Natural killer cell treated with Interleukin-12 subunit alpha and Interleukin-12 subunit beta and Interleukin-15 and Interleukin-18, amount 100 ng/mL, for 72 hours (primary cell): ENCODE data around the gene ADCY4. TPM values are rescaled to one million over a fixed set of nuclear protein-coding genes. Genes with fewer than 3 reads are reported as not detected.
A peak's percentile ranks its signal among the peaks of the same experiment; 100 is the strongest.
"Not testable (repeated sequence)": the region's sequence is repeated elsewhere in the genome, so short reads cannot be mapped to it uniquely, and the experiment has no call there.

Source experiments
- ATAC-seq, 2 donors: fragments of 150-1000 bp; cut with Tn5 transposase in 1 of 2; sonication (Bioruptor Pico), chemical (Tn5 transposase) in 1 of 2; 2 replicates each; pipeline ENCODE4 v1.10.0; 2021
- DNase-seq: peaks from one replicate; pipeline ENCODE4 v3.0.0; 2022; ENCODE audit warnings: low spot score
- H3K27ac Mint-ChIP-seq, 2 donors: 1 replicate in 1 of 2; 2 replicates in 1 of 2; pipeline ENCODE4 v1.8.0; 2022; ENCODE audit warnings: mixed read lengths in 2 of 2, mild to moderate bottlenecking in 1 of 2, moderate library complexity in 1 of 2
- H3K27me3 Mint-ChIP-seq, 2 donors: 1 replicate in 1 of 2; 2 replicates in 1 of 2; pipeline ENCODE4 v1.8.0; 2022; ENCODE audit warnings: mixed read lengths in 2 of 2
- H3K36me3 Mint-ChIP-seq: one replicate; pipeline ENCODE4 v1.8.0; 2022; ENCODE audit warnings: mixed read lengths
- H3K4me1 Mint-ChIP-seq, 2 donors: 1 replicate in 1 of 2; 2 replicates in 1 of 2; pipeline ENCODE4 v1.8.0; 2022; ENCODE audit warnings: low read depth in 2 of 2, mixed read lengths in 2 of 2, mild to moderate bottlenecking in 1 of 2
- H3K4me3 Mint-ChIP-seq: one replicate; pipeline ENCODE4 v1.8.0; 2022; ENCODE audit warnings: mixed read lengths
- H3K9me3 Mint-ChIP-seq: 2 replicates; pipeline ENCODE4 v1.8.0; 2022; ENCODE audit warnings: mixed read lengths
- total RNA-seq, 2 donors: library from RNA; stranded (reverse); gene quantifications; one replicate each; pipeline ENCODE4 v1.2.3, GENCODE V29; 2022

The ADCY4 gene
- 1 to 10 TPM; 1.0 to 1.9 TPM for total RNA-seq

DNA sequence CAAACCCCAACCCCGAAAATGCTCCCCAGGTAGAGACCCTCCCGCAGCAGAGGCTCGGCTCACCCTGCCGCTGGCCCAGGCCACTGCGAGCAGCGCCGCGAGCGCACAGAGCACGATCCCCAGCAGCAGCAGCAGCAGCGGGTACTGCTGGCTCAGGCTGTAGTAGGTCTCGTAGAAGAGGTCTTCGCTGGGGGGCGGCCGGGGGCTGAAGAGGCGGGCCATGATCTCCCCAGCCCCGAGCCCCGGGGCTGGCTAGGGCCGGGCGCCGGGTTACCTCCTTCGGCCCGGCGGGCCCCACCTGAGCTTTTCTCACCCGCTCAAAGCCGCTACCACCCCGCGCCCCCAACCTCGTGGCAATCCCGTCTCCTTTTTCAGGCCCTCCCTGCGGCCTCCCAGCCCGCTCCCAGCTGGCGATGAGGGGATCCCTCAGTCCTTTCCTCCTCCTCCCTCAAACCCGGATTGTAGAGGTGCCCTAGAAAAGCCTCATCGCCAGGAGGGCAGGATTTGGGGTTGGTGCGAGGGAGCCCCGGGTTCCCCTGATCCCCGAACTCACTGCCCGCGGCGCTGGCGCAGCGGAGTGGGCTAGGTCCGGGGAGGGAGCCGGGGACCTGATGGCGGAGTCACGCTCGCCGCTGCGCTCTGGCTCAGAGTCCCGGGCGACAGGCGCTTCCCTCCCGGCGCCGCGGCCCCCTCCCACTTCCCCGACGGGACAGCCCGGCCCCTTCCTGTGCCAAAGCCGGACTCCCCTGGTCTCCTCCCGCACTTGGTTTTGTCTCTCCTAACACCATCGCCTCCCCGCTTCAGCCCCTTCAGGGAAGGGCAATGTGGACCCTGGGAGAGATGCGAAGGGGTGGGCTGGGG is at the start of gene ADCY4:
TSS of gene ADCY4 (minus strand) at position 641 of the 861 bp plus-strand sequence. CDS start at position 222, 419 bp downstream.
- Mint-ChIP-seq H3K36me3 (peaks cover 6% of the 10 kb centered on the region), H3K27ac (no peak within 1 kb of the TSS), H3K9me3 (no peaks in the 10 kb centered on the region), H3K27me3 (peaks cover 8 to 18% of the 10 kb centered on the region in 2 donors), H3K4me1 (peaks cover 46 to 58% of the 10 kb centered on the region in 2 donors), H3K4me3 (peak within 1 kb of the TSS; percentile 51)
- ATAC-seq, result no peak
- no peak for DNase-seq

DNA sequence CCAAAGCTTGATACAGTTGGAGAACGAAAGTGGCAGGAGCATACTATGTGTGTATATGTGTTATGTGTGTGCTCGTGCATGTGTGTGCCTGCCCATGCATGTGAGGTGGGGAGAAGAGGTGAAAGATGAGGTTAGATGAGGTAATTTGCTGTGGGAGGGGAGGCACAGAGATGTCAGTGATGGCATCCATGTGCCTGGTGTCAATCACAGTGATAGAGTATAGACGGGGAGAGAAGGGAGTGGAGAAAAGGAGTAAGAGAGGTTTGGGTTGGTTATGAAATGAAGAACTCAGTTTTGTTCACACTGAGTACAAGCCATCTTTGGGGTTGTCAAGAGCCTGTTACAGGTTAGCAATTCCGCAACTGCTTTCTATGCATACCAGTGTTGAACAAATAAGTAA is 49.3 kb upstream of the ADCY4 start:
- Mint-ChIP-seq H3K4me1 (no peaks in the 10 kb centered on the region), H3K4me3 (no peak overlapping the region), H3K27ac (no peak overlapping the region), H3K9me3 (no peaks in the 10 kb centered on the region), H3K36me3 (no peaks in the 10 kb centered on the region), H3K27me3 (peaks cover 11 to 40% of the 10 kb centered on the region in 2 donors)
- DNase-seq, result no peak
- no peak for ATAC-seq

DNA sequence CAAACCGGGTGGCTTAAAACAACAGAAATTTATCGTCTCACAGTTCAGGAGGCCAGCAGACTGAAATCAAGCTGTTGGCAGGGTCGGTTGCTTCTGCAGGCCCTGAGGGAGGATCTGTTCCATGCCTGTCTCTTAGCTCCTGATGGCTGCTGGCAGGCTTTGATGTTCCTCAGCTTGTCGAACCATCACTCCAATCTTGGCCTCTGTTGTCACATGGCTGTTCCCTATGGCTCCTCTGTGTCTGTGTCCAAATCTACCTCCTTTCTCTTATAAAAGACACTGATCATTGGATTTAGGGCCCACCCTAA is 47.1 kb upstream of the ADCY4 start:
- ATAC-seq, result no peak
- H3K4me1 Mint-ChIP-seq, result no peaks in the 10 kb centered on the region
- H3K4me3 Mint-ChIP-seq, result no peak overlapping the region
- H3K27me3 Mint-ChIP-seq, result peaks cover 8 to 25% of the 10 kb centered on the region in 2 donors
- no peaks in the 10 kb centered on the region for H3K36me3 Mint-ChIP-seq
- DNase-seq, result no peak
- H3K27ac Mint-ChIP-seq, result no peak overlapping the region
- H3K9me3 Mint-ChIP-seq, result no peaks in the 10 kb centered on the region

DNA sequence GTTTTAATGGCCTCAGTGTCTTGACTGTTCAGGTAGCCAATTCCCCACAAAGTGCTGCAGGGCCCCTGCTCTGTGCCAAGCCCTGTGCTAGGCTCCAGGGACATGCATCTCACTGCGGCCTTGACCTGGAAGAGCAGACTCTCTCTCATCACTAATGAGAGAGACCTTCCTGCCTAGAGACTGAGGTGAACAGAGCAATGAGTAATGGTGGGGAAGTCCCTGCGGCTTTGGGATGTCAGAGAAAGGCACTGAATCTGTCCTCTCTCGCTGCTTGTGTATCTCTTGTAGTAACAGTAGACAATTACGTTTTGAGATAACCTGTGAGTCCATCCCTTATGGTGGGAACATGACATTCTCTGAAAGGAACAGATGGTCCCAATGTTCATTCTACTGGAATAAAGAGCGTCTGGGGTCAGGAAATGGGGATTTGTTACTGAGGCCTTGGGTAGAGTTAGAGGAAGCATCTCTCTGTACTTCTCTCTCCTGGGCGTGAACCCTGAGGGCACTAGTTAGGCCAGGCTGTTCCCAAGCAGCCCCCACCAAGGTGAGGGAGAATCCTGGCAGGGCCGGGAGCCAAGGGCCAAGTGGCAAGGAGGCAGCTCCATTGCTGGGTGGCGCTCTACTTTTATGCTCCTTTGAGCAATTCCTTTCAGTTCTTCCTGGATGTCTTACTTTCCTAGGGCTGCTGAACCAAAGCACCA is 46.6 kb upstream of the ADCY4 start:
- peaks cover 8 to 25% of the 10 kb centered on the region in 2 donors for H3K27me3 Mint-ChIP-seq
- no peaks in the 10 kb centered on the region for H3K36me3 Mint-ChIP-seq
- H3K4me3 Mint-ChIP-seq, result no peak overlapping the region
- ATAC-seq, result peak in 1 of 2 donors; percentile 41
- DNase-seq, result no peak
- no peak overlapping the region for H3K27ac Mint-ChIP-seq
- H3K9me3 Mint-ChIP-seq, result no peaks in the 10 kb centered on the region
- no peaks in the 10 kb centered on the region for H3K4me1 Mint-ChIP-seq

DNA sequence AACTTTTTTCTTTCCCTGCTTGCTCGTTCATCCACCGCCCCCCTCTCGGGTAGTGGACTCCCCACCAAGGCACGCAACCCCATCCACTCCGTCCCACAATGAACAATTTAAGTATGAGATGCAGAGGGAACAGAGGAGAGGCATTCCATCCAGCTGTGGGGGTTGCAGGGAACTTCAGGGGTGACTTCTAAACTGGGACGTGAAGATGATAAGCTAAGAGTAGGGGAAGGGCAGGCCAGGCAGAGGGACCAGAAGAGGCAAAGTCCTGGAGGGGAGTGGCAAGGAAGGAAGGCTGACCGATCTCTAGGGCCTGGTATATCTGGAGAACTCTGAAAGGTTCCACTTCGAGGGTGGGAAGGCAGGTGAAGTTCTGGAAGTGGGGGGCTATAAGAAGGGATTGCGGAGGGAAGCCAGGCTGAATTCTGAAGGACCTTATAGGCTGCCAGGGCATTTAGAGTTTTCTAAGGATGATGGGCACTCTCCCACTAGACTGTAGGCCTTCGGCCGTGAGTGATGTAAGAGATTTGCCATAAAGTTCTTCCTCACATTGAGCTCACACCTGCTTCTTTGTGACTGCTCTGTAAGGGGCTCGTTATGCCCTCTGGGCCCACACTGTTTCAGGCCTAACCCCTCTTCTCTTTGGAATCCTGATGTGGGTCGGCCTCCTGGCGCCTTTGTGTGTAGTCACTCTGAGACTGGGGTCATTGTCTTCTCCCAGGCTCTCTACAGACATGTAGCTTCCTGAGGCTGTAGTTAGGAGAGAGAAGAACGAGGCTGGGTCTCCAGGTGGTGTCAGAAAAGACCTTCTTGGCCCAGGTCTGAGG is 45.2 kb upstream of the ADCY4 start:
- H3K27me3 Mint-ChIP-seq, result peaks cover 5 to 18% of the 10 kb centered on the region in 2 donors

DNA sequence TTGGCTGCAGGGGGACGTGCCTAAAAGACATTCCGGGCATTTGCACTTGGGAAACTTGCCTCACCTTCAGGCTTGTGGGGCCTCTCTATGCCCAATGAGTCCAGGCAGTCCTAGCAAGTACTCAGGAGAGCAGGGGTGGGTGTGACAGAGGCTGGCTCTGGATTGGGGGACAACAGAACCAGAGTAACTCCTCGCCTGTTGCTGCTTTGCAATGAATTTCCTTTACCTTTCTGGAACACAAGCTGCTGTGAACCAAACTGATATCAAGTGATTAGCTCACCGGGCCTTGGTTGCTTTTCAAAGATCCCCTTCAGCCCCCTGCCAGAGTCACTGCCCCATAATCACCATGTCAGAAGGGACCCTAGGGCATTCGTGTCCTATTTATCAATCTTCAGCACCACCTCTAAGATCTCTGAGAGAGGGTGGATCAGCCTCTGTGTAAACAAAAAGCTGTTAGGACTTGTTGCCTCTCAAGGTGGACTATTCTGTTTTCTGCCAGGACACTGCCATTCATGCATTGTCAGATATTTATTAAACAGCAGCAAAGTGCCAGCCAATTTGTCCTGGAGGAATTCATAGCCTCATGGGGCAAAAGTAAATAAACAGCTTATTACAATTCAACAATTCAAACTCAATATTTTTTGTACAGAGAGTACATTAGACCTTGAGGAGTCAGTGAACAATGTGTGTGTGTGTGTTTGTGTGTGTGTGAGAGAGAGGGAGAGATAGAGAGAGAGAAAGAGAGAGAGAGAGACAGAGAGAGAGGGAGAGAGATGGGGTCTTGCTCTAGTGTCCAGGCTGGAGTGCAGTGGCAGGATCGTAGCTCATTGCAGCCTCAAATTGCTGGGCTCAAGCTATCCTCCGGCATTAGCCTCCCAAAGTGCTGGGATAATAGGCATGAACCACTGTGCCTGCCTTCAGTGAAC is 44.4 kb upstream of the ADCY4 start:
- H3K27me3 Mint-ChIP-seq, result peaks cover 4 to 9% of the 10 kb centered on the region in 2 donors
- H3K27ac Mint-ChIP-seq, result no peak overlapping the region
- no peak for ATAC-seq

More for the DNA sequence above, 45.2 kb upstream of the ADCY4 start:
- Mint-ChIP-seq H3K27ac (no peak overlapping the region), H3K4me1 (no peaks in the 10 kb centered on the region), H3K36me3 (no peaks in the 10 kb centered on the region), H3K4me3 (no peak overlapping the region), H3K9me3 (no peaks in the 10 kb centered on the region)
- DNase-seq (no peak), ATAC-seq (no peak)

DNA sequence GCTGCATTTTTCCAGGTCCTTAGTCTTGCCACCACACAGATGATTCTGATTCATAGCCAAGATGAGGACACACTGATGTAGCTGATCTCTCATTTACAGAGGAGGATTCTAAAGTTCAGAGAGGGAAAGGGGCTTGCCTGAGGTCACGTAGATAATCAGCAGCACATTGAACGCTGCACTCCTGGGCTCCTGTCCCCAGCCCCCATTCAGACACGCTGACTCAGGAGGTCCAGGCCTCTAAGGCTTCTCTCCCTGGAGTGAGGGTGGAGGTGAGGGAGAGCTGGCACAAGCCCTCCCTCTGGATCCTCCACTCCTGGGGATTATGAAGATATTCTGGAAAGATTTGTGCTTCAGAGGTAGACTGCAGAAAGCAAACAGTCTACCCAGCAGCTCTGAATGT is 43.5 kb upstream of the ADCY4 start:
- H3K27ac Mint-ChIP-seq, result no peak overlapping the region
- no peak overlapping the region for H3K4me3 Mint-ChIP-seq
- no peak for DNase-seq
- H3K4me1 Mint-ChIP-seq, result no peaks in the 10 kb centered on the region
- no peaks in the 10 kb centered on the region for H3K36me3 Mint-ChIP-seq
- no peak for ATAC-seq
- H3K9me3 Mint-ChIP-seq, result no peaks in the 10 kb centered on the region
- H3K27me3 Mint-ChIP-seq, result no peaks in the 10 kb centered on the region

More for the DNA sequence above, 44.4 kb upstream of the ADCY4 start:
- no peak for DNase-seq
- Mint-ChIP-seq H3K36me3 (no peaks in the 10 kb centered on the region), H3K9me3 (no peaks in the 10 kb centered on the region), H3K4me1 (no peaks in the 10 kb centered on the region), H3K4me3 (no peak overlapping the region)

DNA sequence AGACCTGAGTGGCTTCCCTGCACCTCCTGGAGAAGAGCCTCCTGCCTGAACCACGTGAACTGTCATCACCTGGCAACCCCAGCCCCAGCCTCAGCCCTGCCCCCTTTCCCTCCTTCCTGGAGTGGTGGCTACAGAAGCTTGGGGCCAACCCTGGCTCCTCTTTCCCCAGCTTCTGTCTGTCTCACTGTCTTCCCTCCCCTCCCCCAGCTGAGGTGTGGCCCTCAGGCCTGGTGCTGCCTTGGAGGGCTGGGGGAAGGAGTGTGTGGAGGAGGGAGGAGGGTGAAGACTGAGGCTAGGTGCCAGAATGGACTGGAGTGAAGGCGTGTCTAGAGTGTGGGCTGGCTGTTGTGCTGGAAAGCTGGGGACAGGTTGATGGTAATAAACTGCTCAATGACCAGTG is 42.8 kb upstream of the ADCY4 start:
- Mint-ChIP-seq H3K27me3 (no peaks in the 10 kb centered on the region), H3K27ac (no peak overlapping the region), H3K4me3 (no peak overlapping the region), H3K36me3 (no peaks in the 10 kb centered on the region), H3K9me3 (no peaks in the 10 kb centered on the region), H3K4me1 (no peaks in the 10 kb centered on the region)
- ATAC-seq, result no peak
- DNase-seq, result no peak

DNA sequence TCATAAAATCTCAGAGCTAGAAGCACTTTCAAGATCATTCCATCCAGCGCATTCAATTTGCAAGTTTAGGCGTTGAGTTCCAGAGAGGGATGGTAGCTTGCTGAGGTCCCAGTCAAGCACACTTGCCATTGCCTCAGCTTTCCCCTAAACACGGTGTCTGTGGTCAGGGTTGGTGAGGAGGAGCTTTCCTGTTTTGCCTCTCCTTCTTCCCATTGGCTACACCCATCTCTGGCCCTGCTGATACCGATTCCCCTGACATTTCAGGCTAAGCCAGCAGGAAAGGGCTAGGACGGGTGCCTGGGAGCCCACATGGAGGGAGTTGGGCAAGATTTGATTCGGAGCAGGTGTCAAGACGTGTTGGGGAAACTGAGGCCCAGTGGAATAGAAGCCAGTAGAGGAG is 42.3 kb upstream of the ADCY4 start:
- DNase-seq (no peak), ATAC-seq (no peak)
- no peaks in the 10 kb centered on the region for H3K4me1 Mint-ChIP-seq
- H3K36me3 Mint-ChIP-seq, result no peaks in the 10 kb centered on the region
- no peak overlapping the region for H3K27ac Mint-ChIP-seq
- H3K9me3 Mint-ChIP-seq, result no peaks in the 10 kb centered on the region
- H3K27me3 Mint-ChIP-seq, result peaks cover 0 to 2% of the 10 kb centered on the region in 2 donors
- no peak overlapping the region for H3K4me3 Mint-ChIP-seq

DNA sequence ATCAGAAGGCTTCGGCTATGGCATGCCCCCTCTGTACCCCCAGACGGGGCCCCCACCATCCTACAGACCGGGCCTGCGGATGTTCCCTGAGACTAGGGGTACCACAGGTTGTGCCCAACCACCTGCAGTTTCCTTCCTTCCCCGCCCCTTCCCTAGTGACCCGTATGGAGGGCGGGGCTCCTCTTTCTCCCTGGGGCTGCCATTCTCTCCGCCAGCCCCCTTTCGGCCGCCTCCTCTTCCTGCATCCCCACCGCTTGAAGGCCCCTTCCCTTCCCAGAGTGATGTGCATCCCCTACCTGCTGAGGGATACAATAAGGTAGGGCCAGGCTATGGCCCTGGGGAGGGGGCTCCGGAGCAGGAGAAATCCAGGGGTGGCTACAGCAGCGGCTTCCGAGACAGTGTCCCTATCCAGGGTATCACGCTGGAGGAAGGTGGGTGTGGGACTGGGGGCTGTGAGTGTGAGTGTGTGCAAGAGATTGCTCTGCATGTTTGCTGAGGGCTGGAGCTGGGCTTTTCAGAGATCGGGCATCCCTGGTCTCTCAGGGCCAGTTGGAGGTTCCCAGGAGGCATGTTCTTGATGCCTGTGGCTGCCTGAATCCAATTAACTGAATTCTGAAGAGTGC is 41.7 kb upstream of the ADCY4 start:
- no peak for DNase-seq
- H3K9me3 Mint-ChIP-seq, result no peaks in the 10 kb centered on the region
- no peaks in the 10 kb centered on the region for H3K36me3 Mint-ChIP-seq
- no peak overlapping the region for H3K4me3 Mint-ChIP-seq
- ATAC-seq, result no peak
- no peaks in the 10 kb centered on the region for H3K4me1 Mint-ChIP-seq
- peaks cover 0 to 4% of the 10 kb centered on the region in 2 donors for H3K27me3 Mint-ChIP-seq
- no peak overlapping the region for H3K27ac Mint-ChIP-seq

DNA sequence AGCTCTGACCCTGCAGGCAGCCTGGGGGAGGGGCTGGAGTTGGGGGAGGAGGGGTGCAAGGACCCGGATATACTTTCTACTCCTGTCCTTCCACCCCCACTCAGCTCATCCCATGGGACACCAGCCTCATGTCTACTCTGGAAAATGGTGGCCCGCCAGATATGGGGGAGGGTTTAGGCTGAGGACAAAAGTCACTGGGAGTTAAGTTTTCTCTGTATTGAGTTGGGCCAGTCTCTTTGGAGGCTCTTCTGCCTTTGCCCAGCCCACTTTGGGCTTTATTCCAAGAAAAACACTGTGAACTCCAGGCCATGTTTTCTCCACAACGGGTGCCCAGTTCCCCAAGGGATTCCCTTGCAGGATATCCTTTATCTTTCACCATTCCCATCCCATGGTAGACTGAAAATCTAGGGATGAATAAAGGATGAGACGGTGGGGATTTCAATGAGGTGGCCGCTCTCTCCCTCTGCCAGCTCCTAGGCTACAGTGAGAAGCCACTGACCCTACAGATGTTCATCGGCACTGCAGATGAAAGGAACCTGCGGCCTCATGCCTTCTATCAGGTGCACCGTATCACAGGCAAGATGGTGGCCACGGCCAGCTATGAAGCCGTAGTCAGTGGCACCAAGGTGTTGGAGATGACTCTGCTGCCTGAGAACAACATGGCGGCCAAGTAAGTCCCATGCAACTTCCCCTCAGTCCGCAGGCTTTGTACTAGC is 38.0 kb upstream of the ADCY4 start:
- peaks cover 8% of the 10 kb centered on the region in 2 donors for H3K27me3 Mint-ChIP-seq

DNA sequence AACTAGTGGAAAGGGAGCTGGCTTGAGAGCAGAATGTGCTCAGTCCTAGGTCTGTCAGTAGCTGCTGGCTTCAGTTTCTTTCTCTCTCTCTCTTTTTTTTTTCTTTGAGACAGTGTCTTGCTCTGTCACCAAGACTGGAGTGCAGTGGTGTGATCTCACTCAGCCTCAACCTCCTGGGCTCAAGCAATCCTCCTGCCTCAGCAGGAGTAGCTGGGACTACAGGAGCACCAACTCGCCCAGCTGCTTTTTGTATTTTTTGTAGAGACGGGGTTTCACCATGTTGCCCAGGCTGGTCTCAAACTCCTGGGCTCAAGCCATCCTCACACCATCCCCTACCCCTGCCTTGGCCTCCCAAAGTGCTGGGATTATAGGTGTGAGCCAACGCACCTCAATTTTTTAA is 36.7 kb upstream of the ADCY4 start:
- H3K27me3 Mint-ChIP-seq, result peaks cover 18 to 19% of the 10 kb centered on the region in 2 donors
- H3K4me3 Mint-ChIP-seq, H3K36me3 Mint-ChIP-seq, ATAC-seq, DNase-seq, H3K27ac Mint-ChIP-seq, H3K9me3 Mint-ChIP-seq: not testable (repeated sequence)
- H3K4me1 Mint-ChIP-seq, result peaks cover 10 to 13% of the 10 kb centered on the region in 2 donors

More for the DNA sequence above, 38.0 kb upstream of the ADCY4 start:
- DNase-seq (no peak), ATAC-seq (no peak)
- H3K4me3 Mint-ChIP-seq, result no peak overlapping the region
- peaks cover 0 to 4% of the 10 kb centered on the region in 2 donors for H3K4me1 Mint-ChIP-seq
- no peak overlapping the region for H3K27ac Mint-ChIP-seq
- H3K36me3 Mint-ChIP-seq, result no peaks in the 10 kb centered on the region
- H3K9me3 Mint-ChIP-seq, result no peaks in the 10 kb centered on the region
